ENCODE data around the gene SLC26A8.
"Not testable (repeated sequence)": the region's sequence is repeated elsewhere in the genome, so short reads cannot be mapped to it uniquely, and the experiment has no call there.

SLC26A8 gene

DNA sequence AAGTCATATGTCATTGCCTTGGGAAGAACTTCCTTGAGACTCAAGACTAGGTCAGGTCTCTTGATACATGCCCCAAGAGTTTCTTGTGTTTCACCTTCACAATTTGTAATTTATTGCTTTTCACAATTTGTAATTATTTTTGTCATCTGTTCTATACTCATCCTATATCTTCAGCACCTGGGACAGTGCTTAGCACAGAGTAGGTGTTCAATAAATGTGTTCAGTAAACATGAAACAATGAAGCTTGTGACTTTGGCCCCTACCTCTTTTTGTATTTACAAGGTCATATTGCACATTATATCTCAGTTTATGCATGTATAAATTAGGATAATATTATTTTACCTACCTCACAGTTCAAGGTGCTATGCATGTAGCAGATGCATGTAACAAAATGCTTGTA is 82.1 kb downstream of the SLC26A8 start:
- DNase-seq = no peak

GRCh38 chr6:35941170-35941569 is 83.3 kb downstream of the SLC26A8 start:
- not testable (repeated sequence) for DNase-seq

GRCh38 chr6:35940014-35940413 is 84.4 kb downstream of the SLC26A8 start:
- not testable (repeated sequence) for DNase-seq

DNA sequence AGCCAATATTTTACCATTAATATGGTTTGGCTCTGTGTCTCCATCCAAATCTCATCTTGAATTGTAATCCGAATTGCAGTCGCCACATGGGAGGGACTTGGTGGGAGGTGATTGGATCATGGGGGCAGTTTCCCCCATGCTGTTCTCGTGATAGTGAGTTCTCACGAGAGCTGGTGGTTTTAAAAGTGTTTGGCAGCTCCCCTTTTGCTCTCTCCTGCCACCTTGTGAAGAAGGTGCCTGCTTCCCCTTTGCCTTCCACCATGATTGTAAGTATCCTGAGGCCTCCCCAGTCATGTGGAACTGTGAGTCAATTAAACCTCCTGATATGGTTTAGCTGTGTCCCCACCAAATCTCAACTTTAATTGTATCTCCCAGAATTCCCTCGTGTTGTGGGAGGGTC is 85.2 kb downstream of the SLC26A8 start:
- not testable (repeated sequence) for DNase-seq

- no peak for DNase-seq
These were observed 87.6 kb downstream of the SLC26A8 start for GRCh38 chr6:35936681-35937359.

- DNase-seq = no peak
These were observed 89.0 kb downstream of the SLC26A8 start for GRCh38 chr6:35935469-35935868.

GRCh38 chr6:35933844-35934243 is 90.6 kb downstream of the SLC26A8 start:
- no peak for DNase-seq

DNA sequence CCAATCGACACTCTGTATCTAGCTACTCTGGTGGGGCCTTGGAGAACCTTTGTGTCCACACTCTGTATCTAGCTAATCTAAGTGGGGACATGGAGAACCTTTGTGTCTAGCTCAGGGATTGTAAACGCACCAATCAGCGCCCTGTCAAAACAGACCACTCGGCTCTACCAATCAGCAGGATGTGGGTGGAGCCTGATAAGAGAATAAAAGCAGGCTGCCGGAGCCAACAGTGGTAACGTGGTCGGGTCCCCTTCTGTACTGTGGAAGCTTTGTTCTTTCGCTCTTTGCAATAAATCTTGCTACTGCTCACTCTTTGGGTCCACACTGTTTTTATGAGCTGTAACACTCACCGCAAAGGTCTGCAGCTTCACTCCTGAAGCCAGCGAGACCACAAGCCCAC is 92.6 kb downstream of the SLC26A8 start:
- DNase-seq = not testable (repeated sequence)

DNA sequence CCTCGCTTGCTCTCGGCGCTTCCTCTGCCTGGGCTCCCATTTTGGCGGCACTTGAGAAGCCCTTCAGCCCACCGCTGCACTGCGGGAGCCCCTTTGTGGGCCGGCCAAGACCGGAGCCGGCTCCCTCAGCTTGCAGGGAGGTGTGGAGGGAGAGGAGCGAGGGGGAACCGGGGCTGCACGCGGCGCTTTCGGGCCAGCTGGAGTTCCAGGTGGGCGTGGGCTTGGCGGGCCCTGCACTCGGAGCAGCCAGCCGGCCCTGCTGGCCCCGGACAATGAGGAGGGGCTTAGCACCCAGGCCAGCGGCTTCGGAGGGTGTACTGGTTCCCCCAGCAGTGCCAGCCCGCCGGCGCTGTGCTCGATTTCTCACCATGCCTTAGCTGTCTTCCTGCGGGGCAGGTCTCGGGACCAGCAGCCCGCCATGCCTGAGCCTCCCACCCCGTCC is 93.3 kb downstream of the SLC26A8 start:
- DNase-seq = no peak

GRCh38 chr6:35929601-35930000 is 94.8 kb downstream of the SLC26A8 start:
- no peak for DNase-seq

DNA sequence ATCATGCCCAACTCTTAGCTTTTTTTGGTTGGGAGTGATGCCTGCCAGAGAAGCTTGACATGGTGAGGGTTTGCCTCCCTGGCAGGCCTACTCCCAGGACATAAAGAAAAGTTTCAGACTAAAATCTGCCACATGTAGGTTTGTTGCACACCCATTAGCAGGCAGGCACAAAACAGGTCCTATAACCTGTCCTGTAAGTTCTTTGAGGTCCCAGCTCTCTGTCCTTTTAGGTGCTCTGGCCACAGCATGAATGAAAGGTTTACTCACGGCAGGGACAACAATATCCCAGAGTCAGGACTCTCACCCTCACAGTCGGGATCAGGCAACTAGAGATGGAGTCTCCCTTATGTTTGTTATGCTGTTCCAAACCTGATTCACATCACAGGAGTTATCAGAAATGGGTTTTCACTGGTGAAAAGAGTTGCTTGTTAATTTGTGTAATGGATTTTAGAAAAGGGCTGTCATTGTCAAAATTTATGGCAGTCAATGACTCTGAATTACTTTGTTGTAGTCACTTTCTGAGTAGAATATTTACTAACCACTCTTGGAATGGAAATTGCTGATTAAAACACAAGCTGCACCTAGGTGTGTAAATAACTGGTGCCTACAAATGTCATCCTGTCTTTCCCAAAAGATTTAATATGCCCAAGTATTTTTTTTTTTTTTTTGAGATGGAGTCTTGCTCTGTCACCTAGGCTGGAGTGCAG is 97.8 kb downstream of the SLC26A8 start:
- no peak for DNase-seq

GRCh38 chr6:35925961-35926360 is 98.5 kb downstream of the SLC26A8 start:
- DNase-seq = no peak

GRCh38 chr6:35924146-35924545 is 100.3 kb downstream of the SLC26A8 start:
- DNase-seq = no peak

DNA sequence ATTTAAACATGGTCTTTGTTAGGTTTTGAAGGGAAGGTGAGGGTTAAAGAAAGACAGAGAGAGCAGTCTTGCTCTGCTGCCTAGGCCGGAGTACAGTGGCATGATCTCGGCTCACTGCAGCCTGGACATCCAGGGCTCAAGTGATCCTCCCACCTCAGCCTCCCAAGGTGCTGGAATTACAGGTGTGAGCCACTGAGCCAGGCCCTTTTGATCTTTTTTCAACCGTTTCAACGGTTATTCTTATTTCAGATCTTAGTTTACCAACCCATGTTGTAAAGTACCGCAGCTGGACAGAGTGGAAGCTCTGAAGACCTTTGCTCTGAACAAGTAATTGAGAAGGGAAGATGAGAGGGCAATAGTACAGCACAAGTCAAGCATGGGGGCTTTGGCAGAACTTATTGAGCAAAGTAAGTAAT is 102.3 kb downstream of the SLC26A8 start:
- DNase-seq = no peak

- DNase-seq = peak; percentile 89
These were observed 103.4 kb downstream of the SLC26A8 start, which contains the start of gene SRPK1 for GRCh38 chr6:35920793-35921732. Gene SRPK1 (minus strand): TSS chr6:35921098. CDS start chr6:35921056, 42 bp downstream.

- DNase-seq = peak; percentile 44 to 62
These were observed 104.4 kb downstream of the SLC26A8 start for GRCh38 chr6:35919827-35920751.

DNA sequence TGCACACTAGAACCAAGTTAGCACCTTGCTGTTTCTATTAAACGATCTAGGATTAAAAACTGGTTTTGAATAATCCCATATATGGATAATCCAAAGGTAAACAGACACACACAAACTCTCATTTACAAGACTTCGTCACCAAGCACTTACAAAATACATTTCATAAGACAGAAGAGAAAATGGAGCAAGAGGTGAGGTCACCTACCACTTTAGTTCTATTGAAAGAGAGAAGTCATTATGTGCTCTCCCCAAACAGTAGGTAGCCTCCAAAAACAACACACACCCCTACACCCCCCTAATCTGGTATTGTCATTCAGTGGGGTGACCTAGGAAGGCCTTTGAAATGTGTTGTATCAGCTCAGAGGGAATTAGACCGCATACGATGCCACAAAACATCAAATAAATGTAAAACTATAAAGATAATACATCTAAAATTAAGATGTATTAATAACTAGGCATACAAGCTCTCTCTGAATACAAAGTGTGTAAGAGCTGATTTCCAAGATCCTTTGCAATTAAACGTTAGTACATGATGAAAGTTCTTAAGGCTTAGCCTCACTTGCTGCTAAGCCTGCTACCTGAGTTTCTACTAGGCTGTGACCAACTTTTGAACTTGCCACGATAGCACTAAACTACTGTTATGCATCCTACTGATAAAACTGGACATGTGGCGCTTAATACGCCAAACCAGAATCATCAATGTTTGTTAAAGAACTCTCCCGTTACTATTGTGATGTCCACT is 105.2 kb downstream of the SLC26A8 start:
- peak in 1 of 2 donors; percentile 8 for DNase-seq

GRCh38 chr6:35916893-35917292 is 107.5 kb downstream of the SLC26A8 start:
- not testable (repeated sequence) for DNase-seq

- no peak for DNase-seq
These were observed 108.4 kb downstream of the SLC26A8 start for GRCh38 chr6:35916056-35916455.

GRCh38 chr6:35914536-35914935 is 109.9 kb downstream of the SLC26A8 start:
- DNase-seq = no peak

All from CD4-positive, alpha-beta T cell treated with Interleukin-1 beta for 1 hour (primary cell).